Measurements from ENCODE around the gene SAMD8. TPM values are rescaled to one million over a fixed set of nuclear protein-coding genes. Genes with fewer than 3 reads are reported as not detected.

SAMD8 gene
- total RNA-seq, 1 experiment from 2014 or later: 23.6 TPM

GRCh38 chr10:75205908-75206307 lies 94.5 kb downstream of the SAMD8 start:
- H3K79me2 ChIP-seq (ENCODE audit: insufficient read depth, low read length): peaks cover 3% of the 10 kb centered on the region
- ChIA-PET CTCF (interaction anchor here (1.2 to 1.7 kb wide), 2 partner anchors 25 to 28 kb away, joined by 4 read pairs; no protein-coding TSS in a partner anchor), RAD21 (ENCODE audit: low non-redundant PET in 1 of 2, low total read pairs in 2 of 2, uncharacterized antibody in 2 of 2, unreplicated experiment in 2 of 2) (interaction anchor here in 1 of 2 experiments (0.5 kb wide), 1 partner anchor 1107 kb away, joined by 3 read pairs; no protein-coding TSS in a partner anchor), POLR2A (interaction anchor here (0.6 kb wide), 1 partner anchor 456 kb away, joined by 3 read pairs; no protein-coding TSS in a partner anchor)
- ATAC-seq: no peak
- H3K9me3 ChIP-seq (ENCODE audit: control insufficient read depth in 1 of 2, insufficient read depth in 1 of 2, low read depth in 1 of 2, low read length in 2 of 2): no peaks in the 10 kb centered on the region
- BruUV-seq (replicated peaks): no TSS peak
- no peaks in the 10 kb centered on the region for H3K27me3 ChIP-seq (ENCODE audit: insufficient read depth, low read length)
- peaks cover 15 to 65% of the 10 kb centered on the region in 2 experiments for H3K4me1 ChIP-seq (ENCODE audit: control insufficient read depth in 1 of 2, insufficient read depth in 2 of 2, low read length in 2 of 2)
- H3K9me2 ChIP-seq (ENCODE audit: insufficient read depth): no peaks in the 10 kb centered on the region
- no peaks in the 10 kb centered on the region for H3K36me3 ChIP-seq (ENCODE audit: control insufficient read depth in 1 of 2, insufficient read depth in 2 of 2, low read length in 2 of 2)
- intact Hi-C loops (cut with micrococcal nuclease): no loop called here
- no peak overlapping the region for H3K4me3 ChIP-seq (replicated peaks in 1 of 2; ENCODE audit: low read depth in 1 of 2, low read length in 2 of 2)
- no peak overlapping the region for H3K27ac ChIP-seq (ENCODE audit: low read depth, low read length)
- no peak for TF ChIP-seq ZBTB33 (IDR thresholded peaks at IDR 0.05; ENCODE audit: extremely low read depth, insufficient replicate concordance, low read length)
- no peak for TF ChIP-seq YY1 (IDR thresholded peaks at IDR 0.05; ENCODE audit: extremely low read depth, insufficient replicate concordance, low read depth, low read length)
- TF ChIP-seq CEBPB (IDR thresholded peaks at IDR 0.05; ENCODE audit: low read depth): no peak
- no peak for TF ChIP-seq SIN3A (IDR thresholded peaks at IDR 0.05; ENCODE audit: low read depth)
- TF ChIP-seq RAD21 (IDR thresholded peaks at IDR 0.05; ENCODE audit: low read depth): no peak
- TF ChIP-seq JUND (IDR thresholded peaks at IDR 0.05): no peak
- TF ChIP-seq, protein P1, sequence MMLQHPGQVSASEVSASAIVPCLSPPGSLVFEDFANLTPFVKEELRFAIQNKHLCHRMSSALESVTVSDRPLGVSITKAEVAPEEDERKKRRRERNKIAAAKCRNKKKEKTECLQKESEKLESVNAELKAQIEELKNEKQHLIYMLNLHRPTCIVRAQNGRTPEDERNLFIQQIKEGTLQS (IDR thresholded peaks at IDR 0.05): no peak
- no peak for TF ChIP-seq EGR1 (IDR thresholded peaks at IDR 0.05; ENCODE audit: low read depth)
- no peak for TF ChIP-seq POLR2AphosphoS5 (IDR thresholded peaks at IDR 0.05; ENCODE audit: low read depth, low read length)
- TF ChIP-seq, protein P2, sequence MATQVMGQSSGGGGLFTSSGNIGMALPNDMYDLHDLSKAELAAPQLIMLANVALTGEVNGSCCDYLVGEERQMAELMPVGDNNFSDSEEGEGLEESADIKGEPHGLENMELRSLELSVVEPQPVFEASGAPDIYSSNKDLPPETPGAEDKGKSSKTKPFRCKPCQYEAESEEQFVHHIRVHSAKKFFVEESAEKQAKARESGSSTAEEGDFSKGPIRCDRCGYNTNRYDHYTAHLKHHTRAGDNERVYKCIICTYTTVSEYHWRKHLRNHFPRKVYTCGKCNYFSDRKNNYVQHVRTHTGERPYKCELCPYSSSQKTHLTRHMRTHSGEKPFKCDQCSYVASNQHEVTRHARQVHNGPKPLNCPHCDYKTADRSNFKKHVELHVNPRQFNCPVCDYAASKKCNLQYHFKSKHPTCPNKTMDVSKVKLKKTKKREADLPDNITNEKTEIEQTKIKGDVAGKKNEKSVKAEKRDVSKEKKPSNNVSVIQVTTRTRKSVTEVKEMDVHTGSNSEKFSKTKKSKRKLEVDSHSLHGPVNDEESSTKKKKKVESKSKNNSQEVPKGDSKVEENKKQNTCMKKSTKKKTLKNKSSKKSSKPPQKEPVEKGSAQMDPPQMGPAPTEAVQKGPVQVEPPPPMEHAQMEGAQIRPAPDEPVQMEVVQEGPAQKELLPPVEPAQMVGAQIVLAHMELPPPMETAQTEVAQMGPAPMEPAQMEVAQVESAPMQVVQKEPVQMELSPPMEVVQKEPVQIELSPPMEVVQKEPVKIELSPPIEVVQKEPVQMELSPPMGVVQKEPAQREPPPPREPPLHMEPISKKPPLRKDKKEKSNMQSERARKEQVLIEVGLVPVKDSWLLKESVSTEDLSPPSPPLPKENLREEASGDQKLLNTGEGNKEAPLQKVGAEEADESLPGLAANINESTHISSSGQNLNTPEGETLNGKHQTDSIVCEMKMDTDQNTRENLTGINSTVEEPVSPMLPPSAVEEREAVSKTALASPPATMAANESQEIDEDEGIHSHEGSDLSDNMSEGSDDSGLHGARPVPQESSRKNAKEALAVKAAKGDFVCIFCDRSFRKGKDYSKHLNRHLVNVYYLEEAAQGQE (IDR thresholded peaks at IDR 0.05; ENCODE audit: low read depth): no peak
- no peak for TF ChIP-seq POLR2A (IDR thresholded peaks at IDR 0.05; ENCODE audit: borderline replicate concordance, extremely low read depth, insufficient read depth, insufficient read length)
- no peak for TF ChIP-seq CBX3 (IDR thresholded peaks at IDR 0.05; ENCODE audit: low read depth)
- TF ChIP-seq SP1 (IDR thresholded peaks at IDR 0.05; ENCODE audit: low read depth): no peak
- no peak for TF ChIP-seq ZNF274 (IDR thresholded peaks at IDR 0.05; ENCODE audit: low read depth, low read length)
- TF ChIP-seq EZH2phosphoT487 (IDR thresholded peaks at IDR 0.05; ENCODE audit: borderline replicate concordance): no peak
- no peak for TF ChIP-seq TCF7L2 (IDR thresholded peaks at IDR 0.05; ENCODE audit: borderline replicate concordance, extremely low read depth, insufficient read depth, insufficient read length)
- TF ChIP-seq, protein P3, sequence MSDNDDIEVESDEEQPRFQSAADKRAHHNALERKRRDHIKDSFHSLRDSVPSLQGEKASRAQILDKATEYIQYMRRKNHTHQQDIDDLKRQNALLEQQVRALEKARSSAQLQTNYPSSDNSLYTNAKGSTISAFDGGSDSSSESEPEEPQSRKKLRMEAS (IDR thresholded peaks at IDR 0.05): no peak
- H4K20me1 ChIP-seq (ENCODE audit: insufficient read depth): no peaks in the 10 kb centered on the region
- H3K9ac ChIP-seq (ENCODE audit: low read length): no peak overlapping the region
- DNase-seq (ENCODE audit: low read depth, low spot score): no peak
- H2AFZ ChIP-seq (ENCODE audit: low read depth, low read length, poor library complexity, severe bottlenecking): no peak overlapping the region
- H3K4me2 ChIP-seq (ENCODE audit: low read length): no peak overlapping the region

Measured in HCT116 (cell line).